Astrocyte of the spinal cord (primary cell): ENCODE data around the gene RAP1B.
A peak's percentile ranks its signal among the peaks of the same experiment; 100 is the strongest.
"Not testable (repeated sequence)": the region's sequence is repeated elsewhere in the genome, so short reads cannot be mapped to it uniquely, and the experiment has no call there.

Experiments
- DNase-seq: peaks from one replicate; pipeline ENCODE4 v3.0.0; 2011; ENCODE audit warnings: low read depth, low spot score
- H3K4me3 ChIP-seq: 2 replicates; pipeline ENCODE4 v1.5.1; 2011; ENCODE audit warnings: low read depth, mild to moderate bottlenecking, low read length, moderate library complexity
- in situ Hi-C: cut with HindIII; loops from 2 replicates; pipeline ENCODE4 v1.10.0; 2017; ENCODE audit warnings: low sequenced_read_pairs
- TF ChIP-seq, protein P1 (sequence below): IDR thresholded peaks from 2 replicates; pipeline ENCODE4 v1.5.1; 2012; ENCODE audit warnings: low read depth, mild to moderate bottlenecking, low read length, inconsistent platforms

RAP1B gene

DNA sequence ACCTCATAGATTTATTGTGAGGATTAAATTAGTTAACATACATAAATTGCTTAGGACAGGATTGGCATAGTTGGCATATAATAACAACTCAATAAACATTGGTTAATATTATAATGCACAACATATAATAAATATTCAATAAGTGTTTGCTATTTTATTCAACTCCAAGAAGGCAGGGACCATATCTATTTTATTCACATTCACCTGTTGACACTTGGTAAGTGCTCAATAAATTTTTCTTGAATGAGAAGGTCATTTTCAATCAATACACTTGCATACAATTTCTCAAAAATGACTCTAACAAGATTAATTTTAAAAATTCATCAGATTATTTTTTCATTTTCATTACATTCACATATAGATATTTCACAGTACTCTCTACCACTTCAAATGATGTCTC is 63.7 kb downstream of the RAP1B start:
- H3K4me3 ChIP-seq, result no peak overlapping the region
- no peak for DNase-seq
- TF ChIP-seq, protein P1, sequence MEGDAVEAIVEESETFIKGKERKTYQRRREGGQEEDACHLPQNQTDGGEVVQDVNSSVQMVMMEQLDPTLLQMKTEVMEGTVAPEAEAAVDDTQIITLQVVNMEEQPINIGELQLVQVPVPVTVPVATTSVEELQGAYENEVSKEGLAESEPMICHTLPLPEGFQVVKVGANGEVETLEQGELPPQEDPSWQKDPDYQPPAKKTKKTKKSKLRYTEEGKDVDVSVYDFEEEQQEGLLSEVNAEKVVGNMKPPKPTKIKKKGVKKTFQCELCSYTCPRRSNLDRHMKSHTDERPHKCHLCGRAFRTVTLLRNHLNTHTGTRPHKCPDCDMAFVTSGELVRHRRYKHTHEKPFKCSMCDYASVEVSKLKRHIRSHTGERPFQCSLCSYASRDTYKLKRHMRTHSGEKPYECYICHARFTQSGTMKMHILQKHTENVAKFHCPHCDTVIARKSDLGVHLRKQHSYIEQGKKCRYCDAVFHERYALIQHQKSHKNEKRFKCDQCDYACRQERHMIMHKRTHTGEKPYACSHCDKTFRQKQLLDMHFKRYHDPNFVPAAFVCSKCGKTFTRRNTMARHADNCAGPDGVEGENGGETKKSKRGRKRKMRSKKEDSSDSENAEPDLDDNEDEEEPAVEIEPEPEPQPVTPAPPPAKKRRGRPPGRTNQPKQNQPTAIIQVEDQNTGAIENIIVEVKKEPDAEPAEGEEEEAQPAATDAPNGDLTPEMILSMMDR, result no peak
- in situ Hi-C loops, result no loop called here

DNA sequence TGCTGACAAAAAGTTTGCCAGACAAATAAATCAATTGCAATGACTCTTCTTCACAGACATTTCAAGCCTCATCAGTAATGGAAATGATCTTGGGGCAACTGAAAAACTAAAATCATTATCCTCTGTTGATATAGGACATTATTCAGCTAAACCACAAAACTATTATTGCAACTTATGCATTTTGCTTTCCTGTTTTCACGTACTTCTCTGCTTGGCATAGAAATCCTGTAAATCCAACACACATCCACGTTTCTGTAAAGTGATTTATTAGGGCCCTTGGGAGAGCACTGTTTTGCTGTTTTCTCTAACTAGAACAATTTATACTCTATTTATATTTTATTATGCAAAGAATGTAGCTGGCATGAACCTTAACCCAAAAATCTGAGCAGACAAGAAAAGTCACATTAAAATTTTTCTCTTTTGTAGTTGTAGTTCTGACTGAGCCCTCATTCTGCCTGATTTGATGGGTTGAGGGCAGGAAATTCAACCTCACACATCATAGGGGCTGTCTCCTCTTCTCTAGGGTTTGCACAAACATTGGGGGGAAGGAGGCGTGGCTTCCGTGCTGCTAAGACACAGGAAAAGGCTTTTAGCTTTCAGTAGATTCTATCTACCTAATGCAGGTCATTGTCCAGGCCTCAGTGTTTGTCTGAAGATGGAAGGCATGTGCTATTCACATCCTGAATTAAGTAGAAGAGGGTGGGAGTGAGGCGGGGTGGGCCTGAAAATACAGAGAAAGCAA is 64.6 kb downstream of the RAP1B start:
- DNase-seq, result no peak
- TF ChIP-seq, protein P1, result no peak
- in situ Hi-C loops, result no loop called here
- no peak overlapping the region for H3K4me3 ChIP-seq

DNA sequence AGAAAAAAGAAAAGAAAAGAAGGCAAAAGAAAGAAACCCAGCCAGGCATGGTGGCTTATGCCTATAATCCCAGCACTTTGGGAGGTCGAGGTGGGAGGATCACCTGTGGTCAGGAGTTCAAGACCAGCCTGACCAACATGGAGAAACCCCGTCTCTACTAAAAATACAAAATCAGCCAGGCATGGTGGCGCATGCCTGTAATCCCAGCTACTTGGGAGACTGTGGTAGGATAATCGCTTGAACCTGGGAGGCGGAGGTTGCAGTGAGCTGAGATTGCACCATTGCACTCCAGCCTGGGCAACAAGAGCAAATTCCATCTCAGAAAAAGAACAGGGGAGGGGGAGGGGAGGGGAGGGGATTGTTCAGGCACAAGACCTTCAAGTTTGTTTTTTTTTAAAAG is 66.2 kb downstream of the RAP1B start:
- H3K4me3 ChIP-seq, in situ Hi-C loops, DNase-seq: not testable (repeated sequence)

DNA sequence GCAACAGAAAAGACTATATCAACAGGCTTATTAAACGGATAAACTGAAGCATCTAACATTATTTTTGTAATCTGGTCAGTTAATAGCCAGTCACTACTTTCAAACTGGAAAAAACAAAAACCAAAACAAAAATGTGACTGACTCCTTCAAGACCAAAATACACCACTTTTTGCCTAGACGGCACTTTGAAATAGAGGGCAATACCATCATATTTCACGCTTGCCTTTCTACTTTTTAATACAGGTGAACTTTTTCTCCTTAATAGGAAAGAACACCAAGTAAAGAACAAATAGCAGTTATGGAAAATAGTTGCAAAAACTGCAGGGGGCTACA is 75.5 kb downstream of the RAP1B start:
- peak overlapping the region; percentile 100 for H3K4me3 ChIP-seq
- in situ Hi-C loops, result no loop called here
- DNase-seq, result no peak
- TF ChIP-seq, protein P1, result no peak

DNA sequence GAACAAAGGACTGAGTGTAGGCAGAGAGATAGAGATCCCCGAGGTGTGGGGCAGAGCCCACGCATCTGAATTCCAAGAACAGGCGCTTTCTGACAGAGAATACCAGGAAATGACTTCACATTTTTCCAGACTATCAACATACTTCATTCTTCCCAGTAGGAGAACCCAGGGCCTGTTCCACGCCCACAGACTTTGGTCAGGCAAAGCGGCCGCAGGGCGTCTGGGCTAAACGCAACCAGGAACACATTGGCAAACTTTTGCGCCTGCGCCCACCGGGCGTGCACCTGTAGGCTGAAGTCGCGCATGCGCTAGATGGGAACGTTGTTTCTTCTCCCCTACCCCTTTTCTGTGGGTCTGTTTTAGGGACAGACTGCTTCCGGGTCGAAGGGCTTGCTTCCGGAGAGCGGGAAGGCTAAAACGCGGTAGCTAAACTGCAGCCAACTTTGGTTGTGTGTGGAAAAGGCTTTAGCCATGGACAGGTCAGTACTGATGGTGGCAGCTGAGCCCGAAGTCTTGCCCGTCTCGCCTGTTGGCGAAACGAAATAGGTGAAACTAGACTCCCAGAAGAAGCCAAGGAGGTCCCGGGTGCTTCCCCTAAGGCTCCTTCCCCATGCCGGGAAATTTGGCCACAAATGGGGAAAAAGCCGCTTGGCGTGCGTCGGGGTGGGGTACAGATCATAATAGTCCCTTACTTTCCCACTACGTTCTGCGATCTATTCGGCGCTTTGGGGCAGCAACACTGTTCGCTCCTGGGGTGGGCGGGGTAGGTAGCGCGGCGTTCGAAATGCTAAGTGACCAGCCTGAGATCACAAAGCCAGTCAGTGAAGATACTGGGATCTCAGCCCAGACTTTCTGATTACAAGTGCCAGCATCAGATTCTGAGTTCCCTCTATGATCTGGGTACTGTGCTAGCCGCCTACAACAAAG is 76.2 kb downstream of the RAP1B start, which contains the start of gene NUP107:
Gene NUP107, plus strand, starts transcription at position 384 of the 927 bp plus-strand sequence. Its CDS starts 88 bp downstream, at position 472.
- in situ Hi-C loops, result no loop called here
- TF ChIP-seq, protein P1, result peak; percentile 19
- DNase-seq, result peak; percentile 99
- peak within 1 kb of the TSS; percentile 100 for H3K4me3 ChIP-seq

DNA sequence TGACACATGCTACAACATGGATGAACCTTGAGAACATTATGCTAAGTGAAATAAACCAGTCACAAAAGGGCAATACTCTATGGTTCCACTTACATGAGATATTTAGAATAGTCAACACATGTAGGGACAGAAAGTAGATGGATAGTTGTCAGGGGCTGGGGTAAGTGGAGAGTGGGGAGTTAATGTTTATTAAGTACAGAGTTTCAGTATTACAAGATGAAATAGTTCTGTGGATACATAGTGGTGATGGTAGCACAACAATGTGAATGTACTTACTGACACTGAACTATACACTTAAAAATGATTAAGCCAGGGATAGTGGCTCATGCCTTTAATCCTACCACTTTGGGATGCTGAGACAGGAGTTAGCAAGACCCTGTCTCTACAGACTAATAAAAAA is 84.8 kb downstream of the RAP1B start:
- H3K4me3 ChIP-seq, result no peak overlapping the region
- TF ChIP-seq, protein P1, result no peak
- no peak for DNase-seq
- in situ Hi-C loops, result no loop called here

DNA sequence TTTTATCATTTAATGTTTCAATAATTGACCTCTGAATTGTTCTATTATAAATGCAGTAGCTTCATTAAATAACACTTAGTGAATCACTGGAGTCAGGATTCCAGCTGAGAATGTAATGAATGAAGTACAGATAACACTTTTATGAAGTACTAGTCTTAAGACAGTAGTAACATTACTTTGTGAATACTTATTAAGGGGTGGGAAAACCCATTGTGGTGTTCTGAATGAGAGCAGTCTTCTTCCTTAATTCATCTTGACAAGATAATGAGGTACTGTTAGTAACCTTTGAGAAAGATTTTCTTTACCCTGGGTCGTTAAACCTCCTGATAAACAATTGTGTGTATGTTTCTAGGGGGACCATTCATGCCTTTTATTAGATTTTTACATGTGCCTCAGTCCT is 88.8 kb downstream of the RAP1B start:
- DNase-seq, result no peak
- TF ChIP-seq, protein P1, result no peak
- no peak overlapping the region for H3K4me3 ChIP-seq
- in situ Hi-C loops, result no loop called here
